ENCODE data around the gene BLCAP.

Gene BLCAP

DNA sequence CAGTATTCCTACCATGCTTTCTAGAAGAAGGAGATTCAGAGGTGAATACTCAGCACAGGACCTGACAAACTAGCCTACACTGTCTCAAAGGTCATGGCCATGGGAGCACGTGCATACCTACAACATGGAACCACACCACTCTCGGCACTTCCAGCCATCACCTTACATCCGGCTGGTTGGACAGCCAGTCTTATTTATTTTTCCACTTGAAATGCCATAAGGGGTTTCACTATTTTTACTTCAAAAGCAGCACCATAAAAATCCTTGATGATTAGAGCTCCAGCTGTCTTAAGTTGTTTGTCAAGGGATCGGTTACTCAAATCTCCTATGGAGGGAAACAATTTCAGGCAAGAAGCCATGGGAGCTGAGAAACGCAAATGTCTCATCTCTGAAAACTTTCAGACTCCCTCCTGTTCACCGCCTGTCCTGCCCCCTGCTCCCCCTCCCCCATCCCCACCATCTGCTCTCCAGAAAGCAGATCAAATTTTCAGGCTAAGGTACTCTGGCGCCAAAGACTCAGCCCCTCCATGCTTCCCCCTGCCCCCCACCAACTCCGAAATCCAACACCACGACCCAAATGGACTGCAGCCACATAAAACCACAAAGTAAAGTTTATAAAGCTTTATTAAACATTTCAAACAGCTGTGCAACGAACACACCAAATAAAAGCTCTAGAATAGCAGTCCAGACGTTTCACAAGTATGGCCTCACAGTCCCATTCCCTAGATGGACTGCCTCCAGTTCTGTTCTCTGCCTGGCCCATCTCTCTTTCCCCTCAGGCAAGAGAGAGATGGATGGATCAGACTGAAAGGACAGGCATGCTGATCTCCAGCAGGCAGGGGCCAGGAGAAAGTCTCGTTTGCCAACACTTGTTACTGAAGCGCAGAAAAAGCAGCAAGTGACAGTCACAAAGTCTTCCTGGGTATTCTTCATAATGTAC is 10.6 kb downstream of the BLCAP start:
- H3K9me3 Mint-ChIP-seq = no peaks in the 10 kb centered on the region
- peaks cover 59% of the 10 kb centered on the region for H3K36me3 Mint-ChIP-seq (ENCODE audit: low read depth)
- H3K4me3 Mint-ChIP-seq = peak overlapping the region; percentile 3 to 99 (median 51)

GRCh38 chr20:37515876-37516275 is 11.8 kb downstream of the BLCAP start:
- Mint-ChIP-seq H3K27ac (peak overlapping the region; percentile 87 to 89 (median 88)), H3K4me1 (peaks cover 85% of the 10 kb centered on the region), H3K27me3 (ENCODE audit: low read depth) (no peaks in the 10 kb centered on the region), H3K4me3 (no peak overlapping the region), H3K9me3 (no peaks in the 10 kb centered on the region), H3K36me3 (ENCODE audit: low read depth) (peaks cover 61% of the 10 kb centered on the region)
- no peak for TF ChIP-seq CTCF (IDR thresholded peaks at IDR 0.05; ENCODE audit: unreplicated experiment in 3 of 3)

More for the DNA sequence above, 10.6 kb downstream of the BLCAP start:
- peaks cover 74% of the 10 kb centered on the region for H3K4me1 Mint-ChIP-seq
- H3K27me3 Mint-ChIP-seq (ENCODE audit: low read depth) = no peaks in the 10 kb centered on the region
- H3K27ac Mint-ChIP-seq = peak overlapping the region; percentile 87 to 89 (median 88)
- no peak for TF ChIP-seq CTCF (IDR thresholded peaks at IDR 0.05; ENCODE audit: unreplicated experiment in 3 of 3)

DNA sequence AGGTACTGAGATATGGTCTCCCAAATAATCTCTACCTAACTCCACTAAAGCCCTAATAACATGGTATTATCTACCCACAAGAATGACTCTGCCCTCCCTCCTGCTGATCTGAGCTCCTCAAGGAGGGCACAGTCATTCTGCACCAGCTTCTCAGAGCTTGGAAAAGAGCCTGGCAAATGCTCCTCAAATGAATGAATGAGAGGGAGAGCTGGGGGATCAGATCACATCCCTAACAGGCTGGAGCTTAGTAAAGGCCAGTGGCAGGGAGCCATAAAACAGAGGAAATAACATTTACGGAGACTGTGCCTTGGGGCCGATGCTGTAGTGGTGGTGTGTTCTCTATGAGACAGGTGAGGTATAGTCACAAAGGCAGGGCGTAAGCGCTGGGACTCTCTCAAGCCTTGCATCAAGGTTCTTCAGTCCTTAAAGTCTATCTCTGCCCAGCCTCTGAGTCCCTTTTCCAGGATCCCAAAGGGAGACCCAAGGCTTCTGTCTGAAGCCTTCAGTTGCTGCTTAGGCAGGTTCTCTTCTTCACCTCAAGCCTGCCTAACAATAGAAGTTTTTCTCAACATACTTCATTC is 13.8 kb downstream of the BLCAP start:
- Mint-ChIP-seq H3K9me3 (no peaks in the 10 kb centered on the region), H3K27ac (peak overlapping the region in 2 of 3 experiments; percentile 30 to 49), H3K4me1 (peaks cover 73% of the 10 kb centered on the region), H3K4me3 (no peak overlapping the region), H3K36me3 (ENCODE audit: low read depth) (peaks cover 52% of the 10 kb centered on the region), H3K27me3 (ENCODE audit: low read depth) (no peaks in the 10 kb centered on the region)
- TF ChIP-seq CTCF (IDR thresholded peaks at IDR 0.05; ENCODE audit: unreplicated experiment in 3 of 3) = no peak

DNA sequence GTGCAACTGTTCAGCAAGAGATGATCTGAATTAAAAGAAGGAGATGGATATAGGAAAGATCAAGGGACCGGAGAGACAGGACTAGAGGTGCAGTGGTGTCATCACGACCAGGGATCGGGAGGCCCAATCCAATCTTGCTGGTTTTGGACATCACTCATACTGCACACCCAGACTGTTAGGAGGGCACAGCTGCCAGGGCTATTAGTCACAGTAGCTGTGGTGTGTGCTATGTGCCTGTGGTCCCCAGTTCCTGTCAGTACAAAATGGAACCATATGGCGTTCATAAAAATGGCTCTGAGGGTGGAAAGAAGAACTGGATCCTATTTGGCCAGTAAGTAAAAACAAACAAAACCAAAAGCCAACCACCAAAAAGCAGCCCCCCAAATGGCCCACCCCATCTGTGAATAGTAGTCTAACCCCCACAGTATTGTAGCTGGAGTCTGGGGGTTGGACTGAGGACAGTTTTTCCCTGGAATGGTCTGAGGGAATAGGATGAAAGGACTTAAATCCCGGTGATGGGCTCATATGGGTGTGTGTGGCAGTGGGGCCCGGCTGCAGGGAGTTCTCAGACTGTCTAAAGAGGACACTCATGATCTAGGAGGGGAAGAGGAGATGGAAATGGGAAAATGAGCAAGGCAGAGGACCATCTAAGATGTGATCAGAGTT is 15.9 kb downstream of the BLCAP start:
- Mint-ChIP-seq H3K4me1 (peaks cover 51% of the 10 kb centered on the region), H3K9me3 (no peaks in the 10 kb centered on the region), H3K36me3 (ENCODE audit: low read depth) (peaks cover 41% of the 10 kb centered on the region), H3K27ac (peak overlapping the region in 1 of 3 experiments; percentile 33), H3K27me3 (ENCODE audit: low read depth) (no peaks in the 10 kb centered on the region), H3K4me3 (no peak overlapping the region)
- no peak for TF ChIP-seq CTCF (IDR thresholded peaks at IDR 0.05; ENCODE audit: unreplicated experiment in 3 of 3)

- Mint-ChIP-seq H3K4me3 (no peak overlapping the region), H3K9me3 (no peaks in the 10 kb centered on the region)
These were observed 17.4 kb downstream of the BLCAP start for GRCh38 chr20:37510226-37510625.

More at GRCh38 chr20:37510226-37510625, 17.4 kb downstream of the BLCAP start:
- Mint-ChIP-seq H3K36me3 (ENCODE audit: low read depth) (peaks cover 38% of the 10 kb centered on the region), H3K27ac (no peak overlapping the region), H3K4me1 (peaks cover 37% of the 10 kb centered on the region), H3K27me3 (ENCODE audit: low read depth) (no peaks in the 10 kb centered on the region)
- no peak for TF ChIP-seq CTCF (IDR thresholded peaks at IDR 0.05; ENCODE audit: unreplicated experiment in 3 of 3)

Measured in nephron (organoid).